Fibroblast of upper back skin (primary cell): ENCODE results near the gene MILR1.
"Not testable (repeated sequence)": the region's sequence is repeated elsewhere in the genome, so short reads cannot be mapped to it uniquely, and the experiment has no call there.

Experiments
- DNase-seq: peaks from one replicate; pipeline ENCODE4 v3.0.0-alpha.2; 2013

The MILR1 gene

DNA sequence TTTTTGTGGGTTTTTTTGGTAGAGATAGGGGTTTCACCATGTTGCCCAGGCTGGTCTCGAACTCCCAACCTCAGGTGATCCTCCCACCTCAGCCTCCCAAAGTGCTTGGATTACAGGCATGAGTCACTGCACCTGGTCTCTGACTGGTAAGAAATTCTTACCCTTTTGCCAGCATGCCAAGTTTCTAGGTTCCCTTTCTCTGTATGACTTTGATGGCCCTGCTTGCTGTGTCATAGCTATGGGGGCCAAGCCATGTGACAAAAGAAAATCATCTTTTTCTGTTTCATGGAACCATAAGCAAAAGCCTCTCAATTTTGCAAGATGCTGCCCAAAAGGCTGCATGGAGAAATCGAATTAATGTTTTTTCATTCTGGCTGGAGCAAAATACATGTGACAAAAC, 18.9 kb upstream of the MILR1 start:
- DNase-seq: not testable (repeated sequence)

DNA sequence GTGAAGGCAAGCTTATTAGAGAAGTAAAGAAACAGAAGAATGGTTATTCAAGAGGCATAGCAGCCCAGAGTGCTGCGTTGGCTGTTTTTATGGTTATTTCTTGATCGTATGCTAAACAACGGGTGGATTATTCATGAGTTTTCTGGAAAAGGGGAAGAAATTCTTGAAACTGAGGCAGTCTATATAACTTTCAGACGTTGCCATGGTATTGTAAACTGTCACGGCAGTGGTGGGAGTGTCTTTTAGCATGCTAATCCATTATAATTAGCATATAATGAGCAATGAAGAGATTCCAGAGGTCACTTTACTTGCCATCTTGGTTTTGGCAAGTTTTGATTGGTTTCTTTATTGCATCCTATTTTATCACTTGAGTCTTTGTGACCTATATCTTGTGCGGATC, 17.4 kb upstream of the MILR1 start:
- no peak for DNase-seq

- no peak for DNase-seq
Measured at GRCh38 chr17:64437944-64438525, 10.9 kb upstream of the MILR1 start.

DNA sequence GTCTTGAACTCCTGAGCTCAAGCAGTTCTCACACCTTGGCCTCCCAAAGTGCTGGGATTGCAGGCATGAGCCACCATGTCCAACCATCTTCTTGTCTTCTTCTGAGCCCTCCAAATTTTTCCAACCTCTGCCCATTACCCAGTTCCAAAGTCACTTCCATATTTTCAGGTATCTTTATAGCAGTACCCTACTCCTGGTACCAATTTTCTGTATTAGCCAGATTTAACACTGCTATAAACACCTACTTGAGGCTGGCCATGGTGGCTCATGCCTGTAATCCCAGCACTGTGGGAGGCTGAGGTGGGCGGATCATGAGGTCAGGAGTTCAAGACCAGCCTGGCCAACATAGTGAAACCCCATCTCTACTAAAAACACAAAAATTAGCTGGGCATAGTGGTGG, 9.4 kb upstream of the MILR1 start:
- not testable (repeated sequence) for DNase-seq

- DNase-seq: no peak
Measured at GRCh38 chr17:64439956-64440355, 9.0 kb upstream of the MILR1 start.

- peak; percentile 63 for DNase-seq
Measured at GRCh38 chr17:64441772-64442540, 7.0 kb upstream of the MILR1 start.

DNA sequence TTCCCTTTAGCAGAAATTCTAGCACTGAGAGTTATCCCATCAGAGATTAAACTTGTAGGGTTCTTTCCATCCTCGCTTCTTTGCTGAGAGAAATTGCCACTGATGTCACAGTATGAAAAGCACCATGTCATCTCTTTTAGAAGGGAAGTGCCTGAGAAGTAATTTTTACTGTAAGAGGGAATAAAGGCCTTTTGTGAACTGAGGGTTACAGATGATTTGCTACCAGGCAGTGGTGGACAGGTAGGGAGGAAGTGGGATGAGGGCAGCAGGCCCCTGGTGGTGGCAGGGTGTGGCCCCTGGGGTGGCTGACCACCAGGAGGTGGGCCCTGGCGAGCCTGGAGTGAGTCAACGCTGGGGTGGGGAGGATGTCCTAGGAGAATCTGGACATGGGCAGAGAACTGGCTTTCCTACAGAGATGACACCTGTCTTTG, 6.4 kb upstream of the MILR1 start:
- DNase-seq: no peak

DNA sequence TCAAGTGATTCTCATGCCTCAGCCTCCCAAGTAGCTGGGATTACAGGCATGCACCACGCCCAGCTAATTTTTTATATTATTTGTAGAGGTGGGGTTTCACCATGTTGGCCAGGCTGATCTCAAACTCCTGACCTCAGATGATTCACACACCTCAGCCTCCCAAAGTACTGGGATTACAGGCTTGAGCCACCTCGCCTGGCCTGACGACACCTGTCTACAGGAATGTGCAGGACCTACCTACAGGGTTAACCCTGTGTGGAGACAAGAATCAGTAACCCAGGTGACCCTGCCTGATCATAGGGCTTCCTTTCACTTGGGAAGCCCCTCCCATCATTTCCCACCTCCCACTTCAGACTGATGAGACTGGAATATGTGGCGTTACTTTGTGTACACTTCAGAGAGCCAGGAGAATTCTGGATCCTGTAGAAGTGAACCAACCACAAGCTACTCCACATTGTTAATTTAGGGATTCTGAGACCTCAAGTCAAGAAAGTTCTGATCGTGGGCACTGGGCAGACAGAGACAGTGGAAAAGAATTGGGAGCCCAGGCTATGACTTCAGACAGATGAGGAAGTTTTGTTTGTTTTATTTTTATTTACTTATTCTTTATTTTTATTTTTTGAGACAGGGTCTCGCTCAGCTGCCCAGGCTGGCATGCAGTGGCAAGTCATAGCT, 5.7 kb upstream of the MILR1 start:
- DNase-seq: no peak

GRCh38 chr17:64447526-64447925, 1.4 kb upstream of the MILR1 start:
- no peak for DNase-seq

GRCh38 chr17:64449545-64449944, 630 bp downstream of the MILR1 start:
- no peak for DNase-seq

DNA sequence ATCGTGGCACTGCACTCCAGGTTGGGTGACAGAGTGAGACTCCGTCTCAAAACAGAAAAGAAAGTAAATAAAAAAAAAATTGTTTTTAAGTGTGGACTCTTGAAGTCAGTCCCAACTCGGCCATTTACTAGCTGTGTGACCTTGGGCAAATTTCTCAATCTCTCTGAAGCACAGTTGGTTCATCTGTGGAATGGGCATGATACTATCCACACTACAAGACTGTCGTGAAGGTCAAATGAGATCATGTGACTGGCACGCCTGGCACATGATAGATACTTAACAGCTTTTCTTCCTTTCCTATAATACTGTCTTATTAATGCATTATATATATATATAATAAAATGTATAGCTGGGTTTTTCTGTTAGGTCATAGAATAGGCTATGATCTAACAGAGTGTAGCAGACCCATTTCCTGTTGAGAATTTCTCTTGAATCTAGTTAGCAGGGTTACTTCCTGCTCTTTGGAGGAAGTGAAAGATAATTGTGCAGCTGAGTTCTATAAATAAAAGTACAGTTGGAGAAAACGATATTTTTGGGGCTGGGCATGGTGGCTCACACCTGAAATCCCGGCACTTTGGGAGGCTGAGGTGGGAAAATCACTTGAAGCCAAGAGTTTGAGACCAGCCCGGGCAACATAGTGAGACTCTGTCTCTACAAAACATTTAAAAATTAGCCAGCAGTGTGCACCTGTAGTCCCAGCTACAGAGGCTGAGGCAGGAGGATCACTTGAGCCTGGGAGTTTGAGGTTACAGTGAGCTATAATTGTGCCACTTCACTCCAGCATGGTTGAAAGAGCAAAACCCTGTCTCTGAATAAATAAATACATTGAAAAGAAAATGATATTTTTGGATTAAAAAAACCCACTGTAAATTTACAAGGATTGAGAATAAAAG, 7.3 kb downstream of the MILR1 start:
- DNase-seq: no peak

GRCh38 chr17:64457156-64457555, 8.2 kb downstream of the MILR1 start:
- peak; percentile 54 for DNase-seq

DNA sequence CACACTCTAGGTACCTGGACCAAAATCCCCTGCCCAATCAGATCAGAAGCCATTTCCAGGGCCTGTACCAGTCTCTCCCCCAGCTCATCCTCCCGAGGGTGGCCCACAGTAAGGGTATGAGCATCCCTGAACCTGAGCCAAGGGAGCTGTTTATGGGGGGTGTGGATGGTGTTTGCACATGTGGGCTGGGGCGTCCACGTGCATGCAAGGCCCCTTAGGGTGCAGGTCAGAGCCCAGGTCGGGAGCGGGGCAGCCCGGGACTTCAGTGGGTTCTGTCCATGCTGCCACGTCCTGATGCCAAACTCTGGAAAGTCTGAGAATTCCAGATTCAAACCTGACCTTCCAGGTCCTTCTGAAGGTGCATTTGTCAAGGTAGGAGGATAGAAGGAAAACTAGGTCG, 9.8 kb downstream of the MILR1 start:
- DNase-seq: no peak

GRCh38 chr17:64459284-64459747, 10.4 kb downstream of the MILR1 start:
- DNase-seq: peak; percentile 43

GRCh38 chr17:64459818-64460217, 10.9 kb downstream of the MILR1 start:
- not testable (repeated sequence) for DNase-seq

DNA sequence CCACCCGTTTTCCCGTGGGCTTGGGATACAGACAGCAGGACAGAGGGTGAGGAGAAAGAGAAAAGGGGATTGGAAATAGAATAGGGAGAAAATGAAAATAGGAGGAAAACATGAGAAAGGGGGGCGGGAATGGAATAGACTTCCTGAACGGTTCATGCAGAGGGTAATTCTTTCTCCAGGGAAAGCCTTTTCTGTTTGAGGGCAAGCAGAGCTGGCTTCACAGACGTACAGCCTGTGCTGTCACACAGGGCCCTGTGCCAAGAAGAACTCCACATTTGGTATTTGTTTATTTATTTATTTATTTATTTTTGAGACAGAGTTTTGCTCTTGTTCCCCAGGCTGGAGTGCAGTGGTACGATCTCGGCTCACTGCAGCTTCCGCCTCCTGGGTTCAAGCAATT, 12.0 kb downstream of the MILR1 start:
- no peak for DNase-seq

GRCh38 chr17:64461788-64462187, 12.9 kb downstream of the MILR1 start:
- DNase-seq: no peak

DNA sequence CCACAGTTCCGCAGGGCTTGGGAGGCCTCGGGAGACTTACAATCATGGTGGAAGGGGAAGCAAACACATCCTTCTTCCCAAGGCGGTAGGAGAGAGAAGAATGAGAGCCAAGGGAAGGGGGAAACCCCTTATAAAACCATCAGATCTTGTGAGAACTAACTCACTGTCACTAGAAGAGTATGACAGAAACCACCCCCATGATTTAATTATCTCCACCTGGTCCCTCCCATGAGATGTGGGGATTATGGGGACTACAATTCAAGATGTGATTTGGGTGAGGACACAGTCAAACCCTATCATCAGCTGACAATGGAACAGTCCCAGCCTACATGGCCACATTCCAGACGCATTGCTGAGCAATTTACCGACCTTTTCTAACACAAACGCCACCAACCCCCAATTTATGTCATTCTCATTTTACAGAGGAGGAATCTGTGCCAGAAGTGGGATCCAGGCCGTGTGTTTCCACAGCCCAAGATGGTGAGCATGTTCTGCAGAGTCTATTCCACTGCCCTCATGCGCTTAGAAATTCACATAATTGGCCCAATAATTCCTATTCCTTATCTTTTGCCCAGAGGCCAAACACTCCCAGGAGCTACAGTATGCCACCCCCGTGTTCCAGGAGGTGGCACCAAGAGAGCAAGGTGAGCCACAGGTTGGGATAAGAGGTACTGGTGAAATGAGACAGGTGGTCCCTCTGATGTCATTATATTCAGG, 17.3 kb downstream of the MILR1 start:
- DNase-seq: peak; percentile 17

GRCh38 chr17:64466834-64467233, 17.9 kb downstream of the MILR1 start:
- not testable (repeated sequence) for DNase-seq

GRCh38 chr17:64470625-64471024, 21.7 kb downstream of the MILR1 start:
- no peak for DNase-seq

DNA sequence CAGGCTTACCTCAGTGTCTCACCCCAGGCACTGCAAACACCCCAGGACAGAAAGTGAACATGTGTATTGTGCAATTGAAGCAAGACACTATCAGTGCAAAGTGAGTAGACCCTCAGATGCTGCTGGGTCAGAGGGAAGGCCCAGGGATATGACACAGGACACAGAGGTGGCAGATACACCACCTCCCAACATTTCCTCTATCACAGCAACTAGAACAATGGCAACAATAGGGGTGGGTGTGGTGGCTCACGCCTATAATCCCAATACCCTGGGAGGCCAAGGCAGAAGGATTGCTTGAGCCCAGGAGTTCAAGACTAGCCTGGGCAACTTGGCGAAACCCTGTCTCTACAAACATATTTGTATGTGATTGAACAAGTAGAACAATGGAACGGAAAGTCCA, 22.5 kb downstream of the MILR1 start:
- no peak for DNase-seq

DNA sequence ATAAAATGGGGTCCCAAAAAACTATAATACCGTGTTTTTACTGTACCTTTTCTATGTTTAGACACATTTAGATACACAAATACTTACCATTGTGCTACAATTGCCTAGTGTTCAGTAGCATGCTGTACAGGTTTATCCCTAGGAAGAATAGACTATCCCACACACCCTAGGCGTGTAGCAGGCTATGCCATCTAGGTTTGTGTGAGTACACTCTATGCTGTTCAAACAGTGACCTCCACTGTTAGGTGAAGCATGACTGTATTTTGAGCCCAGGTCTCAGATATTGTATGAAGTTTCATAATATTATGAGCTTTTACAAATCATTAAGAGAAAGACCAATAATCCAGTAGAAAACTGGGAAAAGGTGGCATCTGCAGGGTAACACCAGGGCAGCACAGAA, 23.6 kb downstream of the MILR1 start:
- DNase-seq: no peak
